Aorta (tissue), 5 donors: ENCODE data around the gene MATN1. TPM values are rescaled to one million over a fixed set of nuclear protein-coding genes. Genes with fewer than 3 reads are reported as not detected.

Experiments
- ATAC-seq: fragments of 200-7000 bp; cut with Tn5 transposase; one replicate; pipeline ENCODE4 v1.9.1; 2022; ENCODE audit warnings: moderate library complexity; ENCODE audit not compliant: low FRiP score
- DNase-seq, 2 donors: peaks; one replicate each; pipeline ENCODE4 v3.0.0-alpha.2; 2020
- H3K27ac ChIP-seq, 2 donors: one replicate each; pipeline ENCODE4 v1.5.1; 2013; ENCODE audit warnings: low read length in 2 of 2, mild to moderate bottlenecking in 2 of 2, moderate library complexity in 2 of 2, control low read depth in 1 of 2, inconsistent platforms in 1 of 2, low read depth in 1 of 2
- H3K27me3 ChIP-seq, 2 donors: one replicate each; pipeline ENCODE4 v1.6.1; 2013; ENCODE audit warnings: control low read depth in 1 of 2, low read length in 1 of 2, mild to moderate bottlenecking in 1 of 2, moderate library complexity in 1 of 2; ENCODE audit not compliant: insufficient read depth in 2 of 2, control insufficient read depth in 1 of 2
- H3K36me3 ChIP-seq, 2 donors: one replicate each; pipeline ENCODE4 v1.6.1; 2013; ENCODE audit warnings: control low read depth in 1 of 2, low read length in 1 of 2, mild to moderate bottlenecking in 1 of 2; ENCODE audit not compliant: insufficient read depth in 2 of 2, control insufficient read depth in 1 of 2
- H3K4me1 ChIP-seq, 2 donors: one replicate each; pipeline ENCODE4 v1.6.1; 2013; ENCODE audit warnings: low read length in 2 of 2, control low read depth in 1 of 2, mild to moderate bottlenecking in 1 of 2, moderate library complexity in 1 of 2; ENCODE audit not compliant: insufficient read depth in 2 of 2, control insufficient read depth in 1 of 2
- H3K4me3 ChIP-seq, 2 donors: one replicate each; pipeline ENCODE4 v1.5.1; 2013; ENCODE audit warnings: low read length in 2 of 2, control low read depth in 1 of 2, mild to moderate bottlenecking in 1 of 2
- H3K9me3 ChIP-seq: one replicate; pipeline ENCODE4 v1.6.1; 2013; ENCODE audit warnings: mild to moderate bottlenecking, low read length; ENCODE audit not compliant: control insufficient read depth
- WGBS, 2 donors: extraction: QIAGEN DNeasy Blood & Tissue Kit; methylation state at CpG; one replicate each; pipeline ENCODE4 v1.1.7; 2013; 5-methylcytosine and 5-hydroxymethylcytosine counted together
- intact Hi-C, 2 donors: fragments of 100-400 bp; cut with DNase I; formaldehyde crosslinking; loops; one replicate each; pipeline versions ENCODE4 v1.14.2 to v1.15.0; 2022
- polyA plus RNA-seq, 2 donors: library from polyadenylated mRNA; stranded (reverse); fragments of 200-250 nt; gene quantifications; one replicate each; pipeline ENCODE4 v1.2.3, GENCODE V29; 2013
- total RNA-seq, 2 donors: library from RNA; stranded (reverse); fragmentation: NEBNext Ultra II Directional; extraction: Animal tissue kit (Norgen Biotek cat#: 25700); gene quantifications; one replicate each; pipeline ENCODE4 v1.2.1, GENCODE V29; 2021
- donor health status: healthy with polysubstance abuse.
- donor health status: Bipolar disorder and iron deficiency.
- donor health status: DM: no; HTN: no; CAD: no.
- donor health status: DM: no; HTN: no; CAD: no.
- donor health status: DM: yes; HTN: yes; CAD: no.

The MATN1 gene
- total and polyA plus RNA-seq, 4 donors = 0.42 TPM; not detected in 3

DNA sequence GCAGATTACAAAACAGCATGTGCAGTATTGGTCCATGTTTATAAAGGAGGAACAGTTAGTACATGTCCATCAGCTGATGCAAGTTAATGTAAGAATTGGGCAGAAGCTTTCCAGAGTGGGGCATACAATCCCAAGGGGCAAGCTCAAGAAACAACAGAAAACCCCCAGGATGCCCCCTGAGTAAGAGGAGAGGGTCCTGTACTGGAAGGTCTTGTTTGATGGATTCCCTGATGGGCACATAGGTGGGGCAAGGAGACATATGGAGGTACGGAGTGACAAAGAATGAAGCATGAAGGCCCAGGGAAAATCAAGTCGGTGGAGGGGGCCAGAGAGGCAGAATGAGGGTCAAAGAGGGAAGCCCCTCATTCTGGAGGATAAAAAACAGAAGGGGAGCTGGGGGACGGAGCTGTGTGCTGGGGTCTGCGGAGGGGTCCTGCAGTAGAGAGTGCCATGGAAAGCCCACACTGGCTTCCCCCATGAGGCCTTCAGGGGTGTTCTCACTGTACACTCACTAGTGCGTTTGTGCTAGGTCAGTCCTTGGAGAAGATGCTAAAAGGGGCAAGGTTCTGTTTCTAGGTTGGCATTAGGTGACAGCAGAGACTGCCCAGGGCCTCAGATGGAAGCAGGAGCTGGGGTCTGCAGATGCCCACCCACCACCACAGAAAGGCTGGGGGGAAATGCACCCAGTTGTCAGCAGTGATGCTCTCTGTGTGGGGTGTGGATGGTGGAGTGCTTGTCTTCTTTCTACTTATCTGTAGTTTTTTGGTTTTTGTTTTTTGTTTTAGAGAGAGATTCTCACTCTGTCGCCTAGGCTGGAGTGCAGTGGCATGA, 12.5 kb upstream of the MATN1 start:
- intact Hi-C loops = no loop called here
- DNase-seq (no peak), ATAC-seq (no peak)
- Histone ChIP-seq H3K27ac (no peak overlapping the region), H3K4me3 (no peak overlapping the region), H3K4me1 (no peaks in the 10 kb centered on the region), H3K9me3 (no peaks in the 10 kb centered on the region), H3K27me3 (no peaks in the 10 kb centered on the region), H3K36me3 (no peaks in the 10 kb centered on the region)
- 86 to 93% methylated on average over 6 of the region's 6 CpGs for WGBS, 2 donors

DNA sequence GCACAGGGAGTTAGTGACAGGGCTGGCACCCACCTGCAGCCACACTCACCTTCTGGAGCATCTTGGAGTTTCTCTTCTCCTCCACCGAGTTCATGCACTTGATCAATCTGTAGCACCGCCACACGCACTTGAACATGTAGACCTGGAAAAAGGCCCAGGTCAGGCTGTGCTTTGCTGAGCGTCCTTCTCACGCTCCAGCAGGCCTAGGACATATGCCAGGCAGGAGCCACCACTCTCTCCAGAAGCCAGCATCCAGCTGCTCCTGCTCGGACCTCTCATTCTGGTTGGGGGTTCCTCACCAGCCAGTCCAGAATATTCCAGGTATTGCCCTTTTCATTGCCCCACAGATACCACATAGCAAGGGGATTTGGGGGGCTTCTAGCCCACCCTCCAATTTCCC, 11.7 kb upstream of the MATN1 start:
- H3K27ac ChIP-seq = no peak overlapping the region
- no peak for DNase-seq
- H3K36me3 ChIP-seq = no peaks in the 10 kb centered on the region
- H3K4me1 ChIP-seq = no peaks in the 10 kb centered on the region
- no peaks in the 10 kb centered on the region for H3K27me3 ChIP-seq
- no peaks in the 10 kb centered on the region for H3K9me3 ChIP-seq
- no peak for ATAC-seq
- H3K4me3 ChIP-seq = no peak overlapping the region
- WGBS, 2 donors = 71 to 74% methylated on average over 6 of the region's 6 CpGs
- intact Hi-C loops = no loop called here

DNA sequence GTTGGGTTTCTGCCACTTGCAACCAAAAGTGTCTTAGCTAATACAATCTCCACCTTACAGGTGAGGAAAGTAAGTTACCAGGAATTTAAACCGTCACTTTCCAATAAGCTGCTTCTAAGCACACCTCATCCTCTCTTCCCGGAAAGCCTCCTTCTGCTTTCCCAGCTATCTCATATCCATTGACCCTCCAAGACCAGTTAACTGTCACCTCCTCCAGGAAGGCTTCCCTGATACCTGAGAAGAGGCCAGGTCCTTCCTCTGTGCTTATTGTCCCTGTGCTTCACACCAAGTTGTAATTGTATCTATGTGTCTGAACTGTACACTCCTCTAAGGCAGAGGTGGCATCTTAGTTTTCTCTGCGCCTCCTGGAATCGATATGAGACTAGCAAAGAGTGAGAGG, 11.2 kb upstream of the MATN1 start:
- Histone ChIP-seq H3K36me3 (no peaks in the 10 kb centered on the region), H3K4me1 (no peaks in the 10 kb centered on the region), H3K4me3 (no peak overlapping the region), H3K27me3 (no peaks in the 10 kb centered on the region), H3K9me3 (no peaks in the 10 kb centered on the region), H3K27ac (no peak overlapping the region)
- ATAC-seq (no peak), DNase-seq (no peak)
- 97 to 98% methylated on average over 4 of the region's 4 CpGs for WGBS, 2 donors
- intact Hi-C loops = no loop called here

DNA sequence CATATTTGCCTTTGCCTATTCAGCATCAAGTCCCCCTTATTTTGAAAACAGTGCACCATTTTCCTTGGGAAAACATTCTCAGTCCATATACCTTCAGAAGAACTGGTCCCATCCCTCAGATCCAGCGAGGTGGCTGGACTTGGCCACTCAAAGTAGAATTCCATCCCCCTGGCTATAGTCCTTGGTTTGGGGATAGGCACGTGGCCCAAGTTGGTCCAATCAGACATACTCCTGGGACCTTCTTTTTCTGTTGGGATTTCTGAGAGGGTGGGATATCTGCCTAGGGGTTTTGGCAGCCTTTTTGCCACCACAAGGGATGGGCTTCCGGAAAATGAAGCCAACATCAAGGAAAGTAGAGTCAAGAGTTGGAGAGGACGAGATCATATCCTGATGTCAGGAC, 10.7 kb upstream of the MATN1 start:
- WGBS, 2 donors = 91 to 95% methylated on average over 4 of the region's 4 CpGs
- no peaks in the 10 kb centered on the region for H3K4me1 ChIP-seq
- H3K9me3 ChIP-seq = no peaks in the 10 kb centered on the region
- H3K36me3 ChIP-seq = no peaks in the 10 kb centered on the region
- no peaks in the 10 kb centered on the region for H3K27me3 ChIP-seq
- H3K4me3 ChIP-seq = no peak overlapping the region
- no peak overlapping the region for H3K27ac ChIP-seq
- intact Hi-C loops = no loop called here
- DNase-seq (no peak), ATAC-seq (no peak)

DNA sequence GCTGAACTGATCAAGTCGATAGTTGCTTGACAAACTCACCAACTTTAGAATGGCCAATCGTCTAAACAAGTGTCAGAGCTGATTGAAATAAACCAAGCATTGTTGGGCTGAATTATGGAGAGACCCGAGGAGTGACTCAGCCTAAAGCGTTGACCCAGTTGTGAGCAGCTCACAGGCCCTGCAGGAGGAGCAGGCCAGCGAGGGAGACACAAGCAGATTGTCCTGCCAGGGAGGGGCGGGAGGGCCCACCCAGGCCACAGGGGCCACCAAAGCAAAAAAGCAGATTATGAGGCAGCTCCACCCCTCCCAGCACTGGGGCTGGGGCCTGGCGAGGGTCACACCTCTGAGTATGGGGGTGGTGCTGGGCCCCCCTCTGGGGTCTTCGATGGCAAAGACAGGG, 10.1 kb upstream of the MATN1 start:
- H3K4me1 ChIP-seq = no peaks in the 10 kb centered on the region
- H3K27ac ChIP-seq = no peak overlapping the region
- intact Hi-C loops = no loop called here
- no peaks in the 10 kb centered on the region for H3K36me3 ChIP-seq
- 86 to 92% methylated on average over 8 of the region's 8 CpGs for WGBS, 2 donors
- H3K27me3 ChIP-seq = no peaks in the 10 kb centered on the region
- DNase-seq (no peak), ATAC-seq (no peak)
- H3K4me3 ChIP-seq = no peak overlapping the region
- H3K9me3 ChIP-seq = no peaks in the 10 kb centered on the region

DNA sequence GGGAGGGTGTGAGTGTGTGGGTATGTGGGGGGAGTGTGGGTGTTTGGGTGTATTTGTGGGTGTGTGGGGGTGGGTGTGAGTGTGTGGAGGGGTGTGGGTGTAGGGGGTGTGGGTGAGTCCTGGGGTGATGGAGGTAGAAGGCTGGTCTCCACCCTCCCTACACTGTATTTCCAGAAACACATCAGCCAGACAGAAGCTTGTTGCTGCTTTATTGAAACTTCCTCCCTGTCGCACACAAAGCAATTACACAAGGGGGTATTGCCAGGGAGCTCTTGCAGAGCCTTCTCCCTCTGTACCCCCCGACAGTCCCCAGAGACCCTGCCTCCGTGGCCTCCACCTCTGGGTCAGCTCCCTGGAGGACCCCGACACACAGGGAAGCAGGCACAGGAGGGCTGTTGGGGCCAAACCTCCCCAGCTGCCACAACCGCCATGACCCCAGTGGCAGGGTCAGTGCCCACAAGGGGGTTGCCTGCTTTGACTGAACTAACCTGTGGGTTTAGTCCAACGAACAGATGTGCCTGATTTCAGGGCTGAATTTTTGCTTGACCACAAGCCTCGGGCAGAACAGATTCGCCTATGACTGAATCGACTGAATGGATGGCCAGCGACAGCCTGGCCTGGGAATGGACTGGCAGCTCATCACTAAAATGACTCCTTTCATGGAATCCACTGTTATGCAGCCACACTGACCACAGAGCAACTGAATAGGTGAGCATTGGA, 9.1 kb upstream of the MATN1 start:
- DNase-seq (no peak), ATAC-seq (no peak)
- 69 to 78% methylated on average over 10 of the region's 10 CpGs for WGBS, 2 donors
- Histone ChIP-seq H3K36me3 (no peaks in the 10 kb centered on the region), H3K9me3 (no peaks in the 10 kb centered on the region), H3K27ac (no peak overlapping the region), H3K4me3 (no peak overlapping the region), H3K27me3 (no peaks in the 10 kb centered on the region), H3K4me1 (no peaks in the 10 kb centered on the region)
- intact Hi-C loops = no loop called here

DNA sequence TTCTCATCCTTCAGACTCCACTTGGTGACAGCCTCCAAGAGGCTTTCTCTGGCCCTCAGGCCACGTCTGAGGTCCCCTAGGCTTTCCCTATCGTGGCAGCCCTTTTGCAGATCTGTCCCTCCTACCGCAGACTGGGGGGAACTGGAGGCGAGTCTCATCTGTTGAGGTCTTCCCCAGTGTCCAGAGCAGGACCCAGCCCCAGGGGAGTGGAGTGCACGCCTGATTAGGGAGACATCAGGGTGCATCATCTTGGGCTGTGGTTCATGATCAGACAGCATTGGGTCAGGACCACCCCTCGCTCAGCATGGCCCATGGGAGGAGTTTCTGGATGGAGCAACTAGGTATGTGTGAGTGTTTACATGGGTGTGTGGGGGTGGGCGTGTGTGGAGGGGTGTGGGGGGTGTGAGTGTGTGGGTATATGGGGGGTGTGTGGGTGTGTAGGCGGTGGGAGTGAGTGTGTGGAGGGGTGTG, 8.5 kb upstream of the MATN1 start:
- H3K4me1 ChIP-seq = no peaks in the 10 kb centered on the region
- H3K36me3 ChIP-seq = no peaks in the 10 kb centered on the region
- H3K9me3 ChIP-seq = no peaks in the 10 kb centered on the region
- WGBS, 2 donors = 75 to 82% methylated on average over 8 of the region's 8 CpGs
- ATAC-seq (no peak), DNase-seq (no peak)
- H3K4me3 ChIP-seq = no peak overlapping the region
- H3K27ac ChIP-seq = no peak overlapping the region
- intact Hi-C loops = no loop called here
- no peaks in the 10 kb centered on the region for H3K27me3 ChIP-seq

DNA sequence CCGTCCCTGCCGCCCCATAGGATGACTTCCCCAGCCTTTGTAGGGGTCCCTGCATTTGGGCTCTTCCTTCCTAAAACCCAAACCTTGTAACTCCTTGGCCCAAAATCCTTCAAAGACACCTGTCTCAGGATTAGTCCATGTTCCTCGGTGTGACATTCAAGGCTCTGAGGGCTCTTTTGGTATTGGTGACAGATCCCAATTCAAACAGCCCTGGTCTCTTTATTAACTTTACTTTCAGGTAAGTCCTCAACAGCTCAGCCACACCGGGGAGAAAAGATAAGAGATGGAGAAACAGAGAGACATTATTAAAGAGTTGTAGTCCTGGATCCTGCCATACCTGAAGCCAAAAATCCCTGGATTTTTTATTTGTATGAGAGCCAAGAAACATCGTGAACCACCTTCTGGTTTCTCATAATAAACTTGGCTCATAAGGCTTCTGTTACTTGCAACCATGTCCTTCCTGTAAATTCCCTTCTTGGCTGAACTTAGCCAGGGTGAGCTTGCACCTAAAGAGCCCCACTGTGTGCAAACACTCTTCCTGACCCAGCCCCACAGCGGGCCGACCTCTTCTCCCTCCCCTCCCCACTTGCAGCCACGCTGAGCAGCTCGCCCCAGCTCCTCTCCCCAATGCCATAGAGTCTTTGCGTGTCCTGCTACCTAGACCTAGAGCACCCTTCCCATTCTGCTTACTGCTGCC, 7.9 kb upstream of the MATN1 start:
- H3K9me3 ChIP-seq = no peaks in the 10 kb centered on the region

More for the DNA sequence above, 7.9 kb upstream of the MATN1 start:
- Histone ChIP-seq H3K27ac (no peak overlapping the region), H3K27me3 (no peaks in the 10 kb centered on the region), H3K4me1 (no peaks in the 10 kb centered on the region), H3K4me3 (no peak overlapping the region), H3K36me3 (no peaks in the 10 kb centered on the region)
- no peak for ATAC-seq
- 77 to 82% methylated on average over 10 of the region's 10 CpGs for WGBS, 2 donors
- no peak for DNase-seq
- intact Hi-C loops = no loop called here
